IPS DF 4.7 (cell line): Measurements from ENCODE around the gene GRAMD4.

Experiments used
- DNase-seq: peaks from one replicate; pipeline ENCODE4 v3.0.0-alpha.2; 2013; ENCODE audit warnings: low spot score; ENCODE audit errors: extremely low read depth

The GRAMD4 gene

DNA sequence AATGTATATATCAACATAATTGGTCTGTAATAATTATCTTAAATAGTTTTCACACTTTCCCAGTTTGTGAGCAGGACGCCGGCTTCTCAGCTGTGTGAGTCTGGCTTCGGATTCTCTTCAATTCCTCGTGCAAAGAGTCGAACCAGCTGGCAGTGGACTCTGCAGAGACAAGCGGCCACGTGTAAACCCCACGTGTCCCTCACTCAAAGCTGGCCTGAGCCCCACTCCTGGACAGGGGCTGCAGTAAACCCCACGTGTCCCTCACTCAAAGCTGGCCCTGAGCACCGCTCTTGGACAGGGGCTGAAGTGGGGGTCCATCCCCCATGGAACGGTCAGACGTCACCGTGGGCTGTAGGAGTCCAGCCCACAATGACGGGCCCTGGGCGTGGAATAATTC lies 66.9 kb downstream of the GRAMD4 start:
- no peak for DNase-seq

DNA sequence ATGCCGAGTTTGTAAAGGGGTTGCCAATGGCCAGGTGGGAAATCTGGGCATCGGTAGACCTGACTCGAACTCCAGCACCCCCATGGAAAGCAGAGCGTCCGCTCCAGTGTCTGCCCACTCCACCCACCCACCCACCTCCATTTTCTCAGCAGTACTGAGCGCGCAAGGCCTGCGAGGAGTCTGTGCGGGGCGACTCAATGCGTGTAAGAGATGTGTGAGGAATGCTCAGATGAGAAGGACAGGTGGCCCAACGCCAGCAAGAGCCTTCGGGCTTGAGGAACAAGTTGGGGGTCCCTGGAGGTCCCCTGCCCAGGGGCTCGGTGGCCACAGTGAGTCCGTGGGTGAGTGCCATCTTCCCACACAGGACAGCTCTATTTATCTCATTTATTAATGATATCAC lies 67.3 kb downstream of the GRAMD4 start:
- no peak for DNase-seq

DNA sequence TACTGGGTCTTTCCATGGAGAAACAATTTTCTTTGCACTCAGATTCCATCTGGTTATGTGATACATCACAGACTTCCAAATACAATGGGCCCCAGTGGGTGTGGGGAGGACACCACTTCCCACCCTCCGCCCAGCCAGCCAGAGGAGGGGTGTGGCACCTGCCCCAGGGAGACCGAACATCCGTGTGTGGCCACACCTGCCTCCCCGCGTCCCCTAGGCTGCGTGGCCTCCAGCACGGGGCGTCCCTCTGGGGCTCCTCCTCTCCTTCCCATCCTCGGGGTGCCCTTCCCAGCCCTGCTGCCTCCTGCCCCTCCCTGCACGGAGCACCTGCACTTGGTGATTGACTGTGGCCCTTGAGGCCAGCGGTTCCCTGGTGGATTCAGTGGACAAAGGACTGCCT lies 68.8 kb downstream of the GRAMD4 start:
- no peak for DNase-seq

DNA sequence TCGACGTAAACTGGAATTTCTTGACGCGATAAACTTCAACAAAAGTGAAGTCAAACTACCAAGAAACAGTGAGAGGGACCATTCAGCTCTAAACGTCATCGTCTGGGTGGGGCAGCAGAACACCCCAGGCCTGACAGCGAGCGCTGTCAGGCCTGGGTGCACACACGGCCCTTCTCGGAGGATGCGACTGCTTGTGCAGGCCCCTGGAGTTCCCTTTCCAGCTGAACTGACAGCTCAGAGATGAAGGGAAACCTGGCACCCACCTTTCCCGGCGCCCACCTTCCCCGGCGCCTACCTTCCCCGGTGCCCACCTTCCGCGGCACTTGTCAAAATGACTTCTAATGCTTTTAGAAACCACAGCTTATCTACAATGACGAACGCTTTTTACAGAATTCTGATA lies 70.0 kb downstream of the GRAMD4 start:
- no peak for DNase-seq

DNA sequence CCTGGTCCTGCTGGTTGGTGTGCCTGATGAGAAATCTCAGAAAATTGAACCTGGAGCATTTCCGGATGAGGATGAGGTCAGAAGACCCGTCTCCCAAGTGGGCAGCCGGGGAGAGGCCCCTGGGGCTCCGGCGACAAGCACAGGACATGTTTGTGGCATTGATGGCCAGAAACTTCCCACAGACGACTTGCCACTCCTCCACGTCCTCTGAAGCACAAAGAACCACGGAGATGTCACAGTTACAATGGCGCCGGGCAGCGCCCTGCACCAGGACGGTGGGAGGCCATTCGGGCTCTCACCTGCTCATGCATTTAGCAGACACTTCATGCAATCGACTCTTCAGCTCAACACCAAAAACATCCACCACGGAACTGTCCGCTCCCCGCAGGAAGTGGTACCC lies 71.4 kb downstream of the GRAMD4 start:
- DNase-seq, result no peak

DNA sequence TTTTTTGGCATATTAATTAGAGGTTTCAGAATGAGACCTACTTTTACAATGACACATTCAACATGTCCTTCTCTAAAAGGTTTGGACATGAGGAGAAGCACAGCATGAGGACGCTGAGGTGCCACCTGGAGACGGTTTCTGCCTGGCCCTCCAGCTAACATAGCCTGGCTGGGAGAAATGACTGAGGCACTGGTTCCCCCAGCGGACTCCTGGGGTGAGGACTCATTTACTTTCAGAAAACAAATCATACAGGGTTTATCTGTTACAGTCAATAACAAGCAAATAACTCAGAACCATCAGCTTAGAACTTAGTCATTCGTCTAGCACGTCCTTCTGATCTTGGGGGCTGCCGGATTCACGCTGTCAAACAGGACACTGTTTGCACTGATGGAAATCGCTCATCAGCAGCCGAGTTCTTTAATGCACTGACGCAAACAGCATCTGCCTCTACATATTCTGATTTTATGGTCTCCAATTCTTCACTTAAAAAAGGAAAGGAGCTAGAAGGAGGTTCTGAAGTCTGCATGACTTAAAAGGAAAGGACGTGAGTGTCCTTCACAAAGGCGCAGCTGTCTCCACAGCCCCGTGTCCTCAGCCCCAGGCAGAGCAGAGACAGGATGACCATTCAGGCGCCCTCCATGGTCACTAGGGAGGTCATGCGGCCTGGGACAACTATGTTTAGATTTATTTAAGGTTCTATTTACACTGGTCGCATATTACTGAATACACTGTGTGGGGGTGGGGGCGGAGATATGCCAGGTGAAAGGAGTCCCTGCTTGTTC lies 73.6 kb downstream of the GRAMD4 start:
- no peak for DNase-seq

DNA sequence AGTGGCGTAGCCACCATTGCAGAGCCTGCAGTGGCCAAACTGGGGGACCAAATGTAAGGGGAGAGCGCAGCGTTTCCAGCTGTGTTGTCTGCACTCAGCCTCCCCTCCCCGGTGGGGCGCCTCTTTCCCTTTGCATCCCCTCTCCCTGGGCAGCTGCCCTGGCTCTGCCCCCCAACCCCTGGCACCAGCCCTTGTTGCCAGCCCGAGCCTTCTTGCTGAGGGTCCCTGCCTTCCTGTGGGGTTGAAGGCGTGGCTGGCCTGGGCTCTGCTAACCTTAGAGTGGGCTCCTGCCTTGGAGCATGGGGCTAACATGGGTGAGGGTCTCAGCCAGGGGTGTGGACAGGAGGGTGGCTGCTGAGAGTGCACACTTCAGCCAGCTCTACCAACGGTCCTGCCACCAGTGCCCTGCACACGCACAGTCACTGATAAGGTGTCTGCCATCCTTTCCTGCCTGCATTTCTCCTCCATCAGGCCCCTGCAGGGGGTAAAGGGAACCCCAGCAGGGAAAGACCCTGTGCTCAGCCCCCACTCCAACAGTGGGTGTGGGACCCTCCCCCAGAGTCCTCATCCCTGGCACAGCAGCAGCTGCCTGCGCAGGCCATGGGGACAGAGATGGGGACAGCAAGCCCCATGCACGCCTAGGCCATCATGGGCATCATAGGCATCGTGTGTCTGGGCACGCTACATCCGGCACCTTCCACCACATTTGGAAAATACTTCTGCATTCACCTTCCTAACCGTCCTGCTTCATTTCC lies 74.4 kb downstream of the GRAMD4 start:
- DNase-seq, result no peak

DNA sequence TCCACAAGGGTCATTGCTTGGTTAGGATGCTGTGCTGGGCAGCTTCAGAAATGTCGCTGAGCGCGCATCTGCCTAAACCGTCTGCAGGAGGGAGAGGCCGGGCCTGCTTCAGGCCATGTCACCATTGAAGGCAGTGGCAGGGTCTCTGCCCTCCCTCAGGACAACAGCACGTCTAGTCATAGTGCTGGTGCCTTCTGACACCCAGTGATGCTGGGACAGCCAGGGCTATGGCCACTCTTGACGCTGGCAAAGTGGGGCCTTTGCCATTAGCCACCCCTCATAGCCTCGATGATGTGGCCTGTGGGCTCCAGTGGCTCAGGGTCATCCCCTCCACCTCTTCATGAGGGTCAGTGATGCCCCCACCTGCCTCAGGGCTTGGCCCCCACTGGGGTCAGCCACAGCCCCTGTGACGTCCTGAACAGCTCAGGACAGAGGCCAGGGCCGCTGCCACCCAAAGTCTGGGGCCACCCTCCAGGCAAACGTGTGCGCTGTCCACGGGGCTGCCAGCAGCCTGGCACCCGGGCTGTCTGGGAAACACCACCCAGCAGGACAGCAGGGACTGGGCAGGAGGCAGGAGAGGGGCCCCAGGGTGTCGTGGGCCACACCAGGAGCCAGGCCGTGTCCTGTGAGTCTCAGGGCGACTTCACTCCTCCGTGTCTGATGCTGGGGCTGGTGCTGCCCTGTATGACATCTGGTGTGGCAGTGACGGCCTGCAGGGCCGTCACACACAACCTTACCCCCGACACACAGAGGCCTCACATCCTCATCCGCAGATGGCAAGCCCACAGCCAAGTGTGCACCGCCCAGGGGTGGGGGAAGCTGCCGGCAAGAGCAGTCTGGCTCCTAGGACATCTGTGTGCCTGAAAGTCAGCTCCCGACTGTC lies 75.4 kb downstream of the GRAMD4 start:
- no peak for DNase-seq

DNA sequence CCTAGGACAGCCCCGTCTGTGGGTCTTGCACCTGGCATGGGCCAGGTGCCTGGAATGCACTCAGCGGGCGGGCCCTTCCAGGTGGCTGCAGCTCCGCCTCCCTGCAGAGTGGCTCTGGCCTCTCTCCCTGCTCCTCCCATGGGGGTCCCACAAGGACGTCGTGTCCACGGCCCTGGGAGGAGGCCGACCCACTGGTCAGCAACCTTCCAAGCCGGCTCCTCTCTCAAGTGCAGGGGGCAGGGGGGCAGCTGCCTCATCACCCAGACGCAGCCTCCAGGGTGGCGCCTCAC lies 76.0 kb downstream of the GRAMD4 start:
- DNase-seq, result no peak

DNA sequence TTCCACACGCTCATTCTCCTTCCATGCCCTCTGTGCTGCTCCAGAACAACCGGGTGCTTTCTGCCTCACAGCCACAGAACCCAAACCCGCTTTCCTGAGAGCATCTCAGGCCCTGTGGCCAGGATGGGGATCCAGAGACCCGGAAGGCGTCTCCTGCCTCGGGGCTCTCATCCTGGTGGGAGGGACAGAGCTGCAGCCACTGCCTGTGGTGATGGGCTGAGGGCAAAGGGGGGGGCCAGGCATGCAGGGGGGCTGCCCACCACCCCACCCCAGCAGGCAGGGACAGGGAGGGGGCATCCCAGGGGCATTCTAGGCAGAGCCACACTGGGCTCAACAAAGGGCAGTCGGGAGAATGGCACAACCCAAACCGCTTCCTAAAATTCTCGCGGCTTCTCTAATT lies 76.4 kb downstream of the GRAMD4 start:
- DNase-seq, result no peak

DNA sequence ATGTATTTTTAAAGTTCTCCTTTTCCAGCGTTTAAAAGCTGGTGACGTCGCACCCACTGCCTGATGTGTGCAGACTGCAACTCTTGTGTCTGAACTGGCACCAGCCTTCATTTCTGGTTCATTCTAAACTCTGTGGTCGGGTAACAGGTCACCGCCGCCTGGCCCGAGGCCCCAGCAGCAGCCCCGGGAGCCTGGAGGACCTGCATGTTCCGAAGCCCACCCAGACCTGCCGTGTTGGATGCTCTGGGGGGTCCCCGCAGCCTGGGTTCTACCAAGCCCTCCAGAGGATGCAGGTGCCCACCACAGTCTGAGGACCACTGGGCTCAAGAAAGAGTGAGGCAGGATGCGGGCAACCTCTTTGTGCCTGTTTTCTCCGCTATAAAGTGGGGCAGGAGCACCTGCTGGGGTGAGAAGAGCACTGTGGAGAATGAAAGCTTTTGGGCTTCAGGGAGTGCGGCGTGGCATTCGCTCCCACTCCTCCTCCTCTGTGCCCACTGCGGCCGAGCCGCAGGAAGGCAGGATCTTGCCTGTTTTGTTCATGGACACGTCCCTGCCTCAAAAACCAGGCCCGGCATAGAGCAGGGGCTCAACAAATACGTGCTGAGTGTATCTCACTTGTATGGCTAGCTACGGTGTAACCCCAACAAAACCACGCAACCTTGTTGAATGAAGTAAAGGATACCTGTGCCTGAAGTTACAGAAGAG lies 77.8 kb downstream of the GRAMD4 start:
- no peak for DNase-seq

DNA sequence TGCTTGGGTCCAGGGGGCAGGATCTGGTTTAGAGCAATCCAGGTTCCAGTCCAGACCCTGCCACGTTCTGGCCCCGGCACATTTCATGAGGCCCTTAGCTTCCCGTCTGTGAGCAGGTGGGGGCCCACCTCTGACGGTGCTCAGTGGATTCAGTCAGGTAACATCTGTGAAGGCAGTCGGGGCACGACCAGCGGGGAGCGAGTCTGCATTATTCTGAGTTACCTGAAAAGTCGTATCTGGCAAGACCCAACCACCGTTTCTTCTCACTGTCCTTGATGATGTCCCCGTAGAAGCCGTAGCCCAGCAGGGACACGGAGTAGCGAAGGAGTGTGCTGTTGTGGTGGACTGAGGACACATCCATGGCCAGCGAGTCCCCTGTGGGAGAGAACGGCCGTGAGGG lies 78.9 kb downstream of the GRAMD4 start:
- DNase-seq, result no peak

DNA sequence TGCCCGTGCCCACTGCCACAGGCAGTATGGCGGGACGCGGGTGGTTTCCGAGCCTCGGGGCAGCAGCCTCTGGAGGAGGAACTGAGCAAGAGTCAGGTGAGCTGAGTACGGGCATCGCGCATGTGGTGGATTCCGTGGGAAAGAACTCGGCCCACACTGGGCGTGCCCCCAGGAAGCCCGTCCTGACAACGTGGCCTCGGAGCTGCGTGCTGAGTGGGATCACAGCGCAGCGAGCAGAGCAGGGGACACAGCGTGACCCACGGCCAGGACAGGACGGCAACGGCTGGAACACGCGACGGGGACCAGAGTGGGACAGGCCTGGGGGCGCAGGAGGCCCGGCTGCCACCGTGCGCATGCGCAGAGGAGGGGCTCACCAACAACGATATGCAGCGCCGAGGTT lies 81.1 kb downstream of the GRAMD4 start:
- no peak for DNase-seq

DNA sequence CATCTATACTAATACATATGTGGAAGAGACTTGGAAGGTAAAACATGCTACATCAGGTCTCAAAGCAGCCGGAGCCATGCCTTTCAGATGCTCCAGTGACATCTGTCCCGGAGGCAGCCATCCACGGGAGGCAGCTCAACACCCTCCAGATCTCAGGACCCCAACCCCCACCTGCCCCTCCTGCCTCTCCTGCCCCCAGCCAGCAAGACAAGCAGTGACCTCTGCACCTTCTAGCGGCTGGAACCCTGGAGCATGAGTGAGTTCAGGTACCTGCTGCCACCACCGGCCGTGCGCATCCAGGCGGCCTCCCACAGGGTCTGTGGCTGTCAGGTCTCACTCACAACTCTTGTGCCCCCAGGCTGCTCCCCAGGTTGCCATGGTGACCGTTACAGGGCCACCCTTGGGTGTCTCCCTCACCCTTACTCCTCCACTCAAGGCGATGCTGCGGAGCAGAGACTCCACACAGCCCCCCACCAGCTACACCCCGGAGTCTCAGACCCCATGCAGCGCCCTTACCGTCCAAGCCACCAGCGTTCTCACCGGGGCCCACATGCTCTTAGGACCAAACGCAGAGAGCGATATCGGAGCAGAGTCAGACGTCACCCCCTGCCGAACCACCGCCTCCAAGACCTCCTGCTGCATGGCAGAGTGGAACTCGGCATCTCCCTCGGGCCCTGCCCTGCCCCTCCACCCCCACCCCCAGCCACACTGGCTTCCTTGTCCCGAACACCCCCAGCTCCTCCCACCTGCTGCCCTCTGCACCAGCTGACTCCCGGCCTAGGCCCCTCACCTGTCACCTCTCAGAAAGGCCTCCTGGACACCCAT lies 83.2 kb downstream of the GRAMD4 start:
- DNase-seq, result no peak

DNA sequence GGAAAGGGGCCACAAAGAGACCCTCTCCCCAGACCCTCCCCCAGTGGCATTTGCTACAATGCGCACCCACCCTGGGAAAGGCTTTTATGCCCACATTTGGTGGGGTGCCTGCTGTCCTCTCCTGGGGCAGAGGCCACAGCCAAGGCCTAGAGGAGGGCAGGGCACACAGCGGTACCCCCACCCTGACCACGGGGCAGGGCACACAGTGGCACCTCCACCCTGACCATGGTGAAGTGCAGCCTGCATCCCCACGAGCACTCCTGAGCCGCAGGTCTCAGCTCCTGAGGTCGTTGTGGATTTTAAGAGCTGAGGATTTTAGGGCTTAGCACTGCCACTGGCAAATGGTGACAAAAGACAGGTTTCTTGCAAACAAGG lies 83.8 kb downstream of the GRAMD4 start:
- DNase-seq, result no peak

DNA sequence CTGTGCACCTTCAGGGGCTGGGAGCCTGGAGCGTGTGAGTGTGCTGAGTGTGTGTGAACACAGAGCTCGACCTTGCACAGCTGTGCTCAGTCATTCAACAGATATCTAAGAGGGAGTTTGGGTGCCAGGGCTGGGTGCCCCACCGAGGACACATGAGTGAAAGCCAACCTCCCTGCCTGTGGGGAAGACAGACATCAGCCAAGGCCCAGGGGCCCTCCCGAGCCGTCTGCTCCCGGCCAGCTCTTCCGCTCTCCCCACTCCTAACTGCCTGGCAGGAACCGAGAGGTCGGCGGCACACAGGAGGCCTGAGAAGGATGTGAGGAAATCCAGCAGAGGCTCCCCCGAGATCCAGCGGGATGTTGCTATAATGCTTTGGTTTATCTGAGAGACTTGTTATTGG lies 85.9 kb downstream of the GRAMD4 start:
- no peak for DNase-seq

DNA sequence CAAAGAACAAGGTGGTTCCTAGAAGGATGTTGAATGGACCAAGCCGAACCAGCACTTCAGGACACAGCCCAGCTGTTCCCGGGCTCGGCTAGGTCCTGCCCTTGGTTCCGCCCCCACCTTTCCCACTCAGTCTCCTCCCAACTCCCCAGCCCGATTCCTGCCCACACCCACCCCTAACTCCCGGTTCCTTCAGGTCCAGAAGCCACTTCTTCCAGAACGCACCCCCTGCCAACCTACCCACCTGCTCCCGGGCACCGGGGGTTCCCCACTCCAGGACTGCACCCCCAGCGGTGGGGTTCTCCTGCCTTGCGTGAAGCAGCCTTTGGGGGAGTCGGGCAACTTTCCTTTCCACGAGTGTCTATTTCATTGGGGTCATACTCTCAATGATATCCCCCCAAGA lies 87.1 kb downstream of the GRAMD4 start:
- DNase-seq, result no peak

DNA sequence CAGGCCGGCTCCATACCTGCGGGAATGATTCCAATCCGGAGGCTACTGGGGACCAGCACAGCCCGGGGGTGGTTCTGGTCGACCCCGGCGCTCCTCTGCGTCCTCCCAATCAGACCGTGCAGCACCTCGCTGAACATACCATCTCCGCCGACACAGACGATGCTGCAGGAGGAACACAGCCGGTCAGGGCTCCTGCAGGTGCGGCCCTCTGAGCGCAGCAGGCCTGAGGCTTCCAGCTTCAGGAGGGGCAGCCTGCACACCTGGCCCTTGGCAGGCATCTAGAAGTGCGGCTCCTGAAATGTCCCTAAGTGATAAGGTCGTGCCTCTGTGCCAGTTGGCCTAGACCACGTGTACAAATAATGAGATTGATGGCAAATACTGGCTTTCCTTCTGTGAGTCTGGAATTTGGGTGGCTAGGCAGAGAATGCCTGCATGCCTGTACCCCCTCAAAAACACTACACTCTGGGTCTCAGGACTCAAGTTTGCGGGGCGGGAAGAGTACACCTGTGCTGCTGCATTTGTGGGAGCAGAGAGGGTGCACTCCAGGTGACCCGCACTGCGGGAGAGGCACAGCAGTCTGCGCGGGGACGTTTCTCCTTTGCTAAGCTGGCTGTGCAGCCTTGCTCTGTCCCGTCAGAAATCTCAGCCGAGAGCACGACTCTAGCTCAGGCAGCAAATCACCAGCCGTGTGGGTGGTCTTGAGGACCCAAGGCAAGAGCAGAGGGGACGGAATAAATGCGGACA lies 87.8 kb downstream of the GRAMD4 start:
- DNase-seq, result no peak

DNA sequence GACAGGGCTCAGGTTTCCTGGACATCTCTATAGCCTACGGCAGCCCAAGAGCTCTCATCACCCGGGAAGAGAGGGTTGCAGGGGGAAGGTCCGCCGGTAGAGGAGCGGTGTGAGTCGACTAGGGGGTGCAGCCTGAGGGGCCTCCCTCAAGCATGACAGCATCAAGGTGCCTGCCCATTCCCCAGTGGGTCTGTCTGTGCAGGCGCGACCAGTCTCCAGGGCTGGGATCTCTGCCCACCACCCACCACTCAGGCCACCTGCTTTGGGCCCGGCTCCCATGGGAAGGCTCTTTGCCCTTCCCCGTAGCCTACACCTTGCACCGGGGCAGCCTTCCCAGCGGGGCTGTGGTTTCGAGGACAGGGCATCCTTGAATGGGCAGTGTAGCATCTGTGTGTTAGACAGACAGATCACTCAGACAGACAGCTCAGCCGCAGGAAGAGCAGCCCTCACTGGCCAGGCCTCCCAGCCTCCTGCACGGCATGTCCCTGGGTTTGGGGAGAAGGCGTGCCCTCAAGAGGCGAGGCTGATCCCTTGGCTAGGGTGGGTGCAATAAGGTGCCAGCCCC lies 88.7 kb downstream of the GRAMD4 start:
- no peak for DNase-seq

DNA sequence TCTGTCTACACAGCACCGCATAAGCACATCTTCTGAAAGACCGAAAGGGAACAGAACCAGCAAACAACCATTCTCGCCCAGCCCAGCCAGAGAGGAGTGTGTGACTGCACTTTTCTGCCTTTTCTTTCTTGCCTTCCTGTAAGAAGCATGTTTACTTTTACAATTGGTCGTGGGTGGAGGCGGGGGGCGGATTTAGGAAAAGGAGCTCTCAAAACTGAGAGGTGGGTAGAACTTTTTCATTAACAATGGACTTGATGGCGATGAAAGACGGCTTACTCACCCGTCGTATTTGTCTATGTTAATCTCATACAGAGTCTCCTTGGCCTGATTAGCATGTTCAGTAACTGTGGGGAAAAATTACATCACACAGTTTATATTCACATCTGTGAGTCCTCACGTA lies 90.6 kb downstream of the GRAMD4 start:
- no peak for DNase-seq
